Ascending aorta (tissue), 2 donors: Measurements from ENCODE around the gene ART3. TPM values are rescaled to one million over a fixed set of nuclear protein-coding genes. Genes with fewer than 3 reads are reported as not detected.

Experiments used
- DNase-seq, 2 donors: peaks; one replicate each; pipeline ENCODE4 v3.0.0-alpha.2; 2019; ENCODE audit warnings: low spot score in 2 of 2
- H3K27ac ChIP-seq, 2 donors: fragments of 200-600 bp; sonication (generic); one replicate each; pipeline ENCODE4 v1.5.1; 2016 to 2017; ENCODE audit warnings: mild to moderate bottlenecking in 1 of 2
- H3K27me3 ChIP-seq: fragments of 200-600 bp; sonication (generic); one replicate; pipeline ENCODE4 v1.5.1; 2017
- H3K36me3 ChIP-seq, 2 donors: fragments of 200-600 bp; sonication (generic); one replicate each; pipeline ENCODE4 v1.5.1; 2016
- H3K4me1 ChIP-seq, 2 donors: fragments of 200-600 bp; sonication (generic); one replicate each; pipeline ENCODE4 v1.5.1; 2016 to 2017; ENCODE audit warnings: mild to moderate bottlenecking in 1 of 2
- H3K4me3 ChIP-seq, 2 donors: fragments of 200-600 bp; sonication (generic); one replicate each; pipeline ENCODE4 v1.5.1; 2016 to 2017; ENCODE audit warnings: mild to moderate bottlenecking in 1 of 2
- H3K9me3 ChIP-seq, 2 donors: fragments of 200-600 bp; sonication (generic); one replicate each; pipeline ENCODE4 v1.5.1; 2016
- CTCF ChIP-seq, 3 experiments: fragments of 200-600 bp in 2 of 3; fragments of 450-650 bp in 1 of 3; sonication (generic) in 2 of 3; IDR thresholded peaks; one replicate each; pipeline ENCODE4 v1.5.1; 2016 to 2019; ENCODE audit warnings: antibody characterized with exemption in 3 of 3, mild to moderate bottlenecking in 1 of 3, moderate library complexity in 1 of 3
- intact Hi-C: fragments of 100-400 bp; cut with DNase I; formaldehyde crosslinking; loops from one replicate; pipeline ENCODE4 v1.15.1; 2023
- total RNA-seq: library from RNA; depleted of rRNA; stranded (reverse); fragments of >200 nt; gene quantifications from one replicate; pipeline ENCODE4 v1.1.0, GENCODE V29; 2016

ART3 gene
- total RNA-seq, 1 donor from 2014 or later, result not detected

GRCh38 chr4:76084542-76084941 is 10.0 kb downstream of the ART3 start:
- no peaks in the 10 kb centered on the region for H3K36me3 ChIP-seq
- no peaks in the 10 kb centered on the region for H3K4me1 ChIP-seq
- no peak for TF ChIP-seq CTCF (IDR thresholded peaks at IDR 0.05)
- intact Hi-C loops, result no loop called here
- H3K27ac ChIP-seq, result no peak overlapping the region
- H3K4me3 ChIP-seq, result no peak overlapping the region
- H3K9me3 ChIP-seq, result no peaks in the 10 kb centered on the region
- H3K27me3 ChIP-seq, result no peaks in the 10 kb centered on the region
- DNase-seq, result no peak

GRCh38 chr4:76087007-76087769 is 12.7 kb downstream of the ART3 start:
- TF ChIP-seq CTCF (IDR thresholded peaks at IDR 0.05), result peak in 2 of 3 experiments; percentile 33 to 42
- no peak overlapping the region for H3K27ac ChIP-seq
- intact Hi-C loops, result no loop called here

GRCh38 chr4:76088719-76089118 is 14.2 kb downstream of the ART3 start:
- no peak overlapping the region for H3K4me3 ChIP-seq
- no peaks in the 10 kb centered on the region for H3K9me3 ChIP-seq
- no peaks in the 10 kb centered on the region for H3K27me3 ChIP-seq
- H3K4me1 ChIP-seq, result no peaks in the 10 kb centered on the region
- intact Hi-C loops, result no loop called here
- no peak for DNase-seq
- no peaks in the 10 kb centered on the region for H3K36me3 ChIP-seq
- no peak overlapping the region for H3K27ac ChIP-seq
- no peak for TF ChIP-seq CTCF (IDR thresholded peaks at IDR 0.05)

More at GRCh38 chr4:76087007-76087769, 12.7 kb downstream of the ART3 start:
- no peaks in the 10 kb centered on the region for H3K27me3 ChIP-seq
- H3K9me3 ChIP-seq, result no peaks in the 10 kb centered on the region
- no peaks in the 10 kb centered on the region for H3K36me3 ChIP-seq
- peak overlapping the region; percentile 4 to 28 for H3K4me3 ChIP-seq
- H3K4me1 ChIP-seq, result no peaks in the 10 kb centered on the region
- DNase-seq, result peak in 1 of 2 donors; percentile 64

GRCh38 chr4:76090241-76090691 is 15.8 kb downstream of the ART3 start:
- TF ChIP-seq CTCF (IDR thresholded peaks at IDR 0.05), result no peak
- H3K36me3 ChIP-seq, result no peaks in the 10 kb centered on the region
- DNase-seq, result peak in 1 of 2 donors; percentile 64
- no peaks in the 10 kb centered on the region for H3K27me3 ChIP-seq
- intact Hi-C loops, result no loop called here
- no peaks in the 10 kb centered on the region for H3K9me3 ChIP-seq
- no peaks in the 10 kb centered on the region for H3K4me1 ChIP-seq
- no peak overlapping the region for H3K27ac ChIP-seq
- no peak overlapping the region for H3K4me3 ChIP-seq

- no peak overlapping the region for H3K4me3 ChIP-seq
- TF ChIP-seq CTCF (IDR thresholded peaks at IDR 0.05), result no peak
- no peak for DNase-seq
- intact Hi-C loops, result no loop called here
- no peak overlapping the region for H3K27ac ChIP-seq
- H3K4me1 ChIP-seq, result no peaks in the 10 kb centered on the region
- no peaks in the 10 kb centered on the region for H3K27me3 ChIP-seq
- H3K36me3 ChIP-seq, result no peaks in the 10 kb centered on the region
- H3K9me3 ChIP-seq, result no peaks in the 10 kb centered on the region
These were observed 16.5 kb downstream of the ART3 start for GRCh38 chr4:76091052-76091451.
